Muscle of arm (tissue), 12 donors: ENCODE measurements around the gene KLHL29. TPM values are rescaled to one million over a fixed set of nuclear protein-coding genes. Genes with fewer than 3 reads are reported as not detected.

ENCODE experiments used
- DNase-seq: peaks from one replicate; pipeline ENCODE4 v3.0.0-alpha.2; 2013
- polyA plus RNA-seq, 12 donors: library from polyadenylated mRNA; unstranded; fragments of 120-200 nt; gene quantifications; one replicate each; pipeline ENCODE4 v1.2.1, GENCODE V29; 2013; ENCODE audit not compliant: insufficient read length in 12 of 12

KLHL29 gene
- polyA plus RNA-seq, 12 donors: 5.4 to 13.6 (median 7.7) TPM; not detected in 1

DNA sequence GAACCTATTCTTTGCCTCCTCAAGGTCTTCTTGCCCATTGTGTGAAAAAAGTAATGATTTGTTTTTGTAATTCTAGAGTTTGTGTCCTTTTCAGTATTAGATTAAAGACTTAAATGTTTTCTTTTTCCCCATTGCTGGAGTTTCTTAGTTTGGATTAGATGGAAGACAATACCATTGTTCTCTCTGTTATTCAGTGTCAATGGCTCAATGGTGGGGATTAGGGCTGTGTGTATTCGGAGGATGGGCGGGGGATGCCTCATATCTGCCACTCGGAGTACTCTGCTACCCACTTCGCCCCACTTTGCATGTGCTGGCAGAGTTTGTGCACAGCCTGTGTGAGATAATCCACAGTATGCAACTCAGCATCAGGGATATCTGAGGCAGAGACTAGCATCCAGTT is 90.1 kb downstream of the KLHL29 start:
- DNase-seq: no peak

GRCh38 chr2:23475473-23475872 is 90.5 kb downstream of the KLHL29 start:
- DNase-seq: no peak

- no peak for DNase-seq
These were observed 91.8 kb downstream of the KLHL29 start for GRCh38 chr2:23476786-23477185.

DNA sequence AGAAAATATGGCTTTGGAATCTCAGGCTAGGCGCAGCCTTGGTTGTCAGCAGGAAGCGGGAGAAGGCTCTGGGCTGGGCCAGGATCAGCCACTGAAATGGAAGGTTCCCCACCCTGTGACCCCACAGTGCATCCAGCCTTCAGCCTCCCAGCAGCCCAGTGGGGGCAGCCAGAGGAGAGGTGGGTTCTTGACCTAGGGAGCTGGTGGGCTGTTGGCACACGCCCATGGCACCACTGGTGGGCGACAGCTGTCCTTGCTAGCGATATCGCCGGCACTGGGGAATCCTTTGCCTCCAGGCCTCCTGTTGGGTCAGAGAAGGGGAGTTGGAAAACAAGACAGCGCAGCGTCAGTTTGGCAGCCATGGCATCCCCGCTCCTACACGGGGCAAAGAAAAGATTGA is 92.4 kb downstream of the KLHL29 start:
- DNase-seq: no peak

GRCh38 chr2:23478087-23478932 is 93.3 kb downstream of the KLHL29 start:
- DNase-seq: no peak

DNA sequence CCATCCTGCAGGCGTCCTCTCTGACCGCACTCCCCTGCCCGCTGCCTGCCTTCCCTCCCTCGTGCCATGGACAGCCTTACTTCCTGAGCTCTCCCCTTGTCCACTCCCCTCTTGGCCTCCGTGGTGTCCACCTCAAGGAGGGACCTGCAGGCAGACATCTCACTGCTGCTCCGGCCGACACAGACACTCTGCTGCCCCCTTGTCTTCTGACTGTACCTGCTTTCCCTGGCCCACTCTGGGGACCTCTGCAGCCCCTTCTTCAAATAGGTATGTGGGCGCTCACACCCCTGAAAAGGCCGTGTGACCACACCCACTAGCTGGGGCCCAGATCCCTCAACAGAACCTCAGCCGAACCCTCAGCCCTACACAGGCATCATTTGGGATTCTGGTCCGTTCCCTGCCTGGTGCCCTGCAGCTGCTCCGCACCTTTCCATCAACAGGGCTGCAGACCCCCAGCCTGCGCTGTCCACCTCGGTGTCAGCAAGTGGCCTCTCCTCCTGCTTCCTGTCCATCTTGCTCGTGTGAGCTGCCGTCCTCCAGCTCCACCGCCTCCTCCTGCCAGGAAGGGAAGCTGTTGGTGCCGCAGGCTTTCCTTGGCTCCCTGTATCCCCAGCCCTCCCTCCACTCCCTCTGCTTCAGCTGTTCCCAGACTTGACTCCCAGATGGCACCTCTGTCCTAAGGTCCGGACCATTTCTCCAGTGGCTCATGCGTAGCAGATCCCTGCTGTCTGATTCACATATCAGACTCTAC is 94.1 kb downstream of the KLHL29 start:
- no peak for DNase-seq

DNA sequence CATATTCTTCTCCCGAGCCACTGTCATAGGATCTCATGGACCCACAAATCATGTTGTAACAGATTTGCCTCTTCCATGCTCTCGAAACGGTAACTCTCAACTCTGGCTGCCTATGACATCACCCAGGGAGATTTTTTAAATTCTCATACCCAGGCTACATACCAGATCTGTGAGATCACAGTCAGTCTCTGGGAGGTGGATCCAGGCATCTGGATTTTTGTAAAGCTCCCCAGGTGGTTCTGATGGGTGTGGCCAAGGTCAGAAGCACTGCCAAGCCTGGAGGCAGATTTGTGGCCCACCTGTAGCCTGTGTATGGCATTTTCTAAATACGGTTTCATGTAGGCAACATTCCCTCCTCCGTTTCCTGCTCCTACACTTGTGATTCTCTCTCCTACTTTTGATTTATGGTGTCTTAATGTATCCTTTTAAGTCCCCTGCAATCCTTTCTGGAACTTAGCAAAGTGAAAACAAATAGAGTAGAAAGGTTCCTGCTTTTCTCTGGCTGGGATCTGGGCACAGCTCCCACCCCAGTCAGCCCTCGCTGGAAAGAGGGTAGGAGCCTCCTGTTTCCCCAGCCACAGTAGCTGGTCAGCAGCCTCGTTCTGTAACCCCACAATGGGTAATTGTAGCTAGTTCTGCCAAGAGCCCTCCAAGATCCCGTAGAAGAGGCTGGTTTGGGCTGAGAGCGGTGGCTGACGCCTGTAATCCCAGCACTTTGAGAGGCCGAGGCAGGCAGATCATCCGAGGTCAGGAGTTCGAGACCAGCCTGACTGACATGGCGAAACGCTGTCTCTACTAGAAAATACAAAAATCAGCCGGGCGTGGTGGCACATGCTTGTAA is 96.2 kb downstream of the KLHL29 start:
- DNase-seq: no peak

DNA sequence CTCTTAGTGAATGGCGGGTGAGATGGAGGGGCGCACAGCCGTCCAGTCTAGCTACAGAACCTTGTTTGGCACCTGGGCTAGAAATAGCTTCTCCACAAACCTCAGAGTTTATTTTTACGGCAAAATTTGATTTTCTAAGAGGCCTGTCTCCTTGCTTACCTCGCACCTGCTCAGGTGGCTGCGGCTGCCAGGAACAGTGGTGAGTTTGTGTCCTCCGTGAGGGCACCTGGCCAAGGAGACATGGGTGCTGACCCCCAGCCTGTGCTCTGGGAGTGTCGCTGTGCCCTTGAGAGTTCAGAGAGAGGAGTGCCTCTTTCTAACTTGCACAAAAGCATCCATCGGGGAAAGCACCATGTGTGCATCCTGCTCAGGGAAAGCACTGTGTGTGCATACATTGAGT is 97.2 kb downstream of the KLHL29 start:
- DNase-seq: no peak

- DNase-seq: no peak
These were observed 97.6 kb downstream of the KLHL29 start for GRCh38 chr2:23482607-23483006.

DNA sequence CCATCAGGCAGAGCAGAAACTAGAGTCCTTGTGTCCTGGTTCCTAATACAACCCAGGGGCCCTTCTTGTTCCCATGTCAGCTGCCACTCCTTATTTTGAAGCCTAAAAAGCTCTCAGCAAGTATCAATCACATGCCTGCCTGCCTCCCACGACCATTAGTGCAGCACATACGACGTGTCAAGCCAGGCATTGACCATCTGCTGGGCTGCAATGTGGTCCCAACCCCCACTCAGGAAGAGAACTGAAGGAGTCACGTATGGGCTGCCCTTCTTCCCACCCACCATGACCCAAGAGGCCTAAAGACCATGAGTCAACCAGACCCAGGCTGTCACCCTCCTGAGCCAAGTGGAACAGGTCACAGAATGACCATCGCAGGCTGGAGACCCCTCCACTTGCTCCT is 98.8 kb downstream of the KLHL29 start:
- no peak for DNase-seq

DNA sequence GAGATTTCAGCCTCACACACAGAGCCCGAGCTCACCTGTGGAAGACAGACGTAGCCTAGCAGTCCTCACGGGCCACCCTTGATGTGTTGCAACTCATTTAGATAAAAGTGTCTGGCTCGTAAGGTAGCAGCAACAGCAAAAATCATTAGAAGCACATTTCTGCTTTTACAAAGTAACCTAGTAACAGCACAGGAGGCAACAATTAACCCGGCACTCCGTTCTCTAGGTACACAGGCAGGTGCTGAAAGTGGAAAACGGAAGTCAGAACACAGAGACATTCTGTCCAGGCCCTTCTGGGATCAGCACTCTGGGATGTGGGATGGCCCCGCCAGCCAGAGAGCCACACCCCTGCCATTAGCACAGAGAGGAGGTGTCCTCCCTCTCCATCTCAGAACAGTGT is 99.3 kb downstream of the KLHL29 start:
- no peak for DNase-seq

DNA sequence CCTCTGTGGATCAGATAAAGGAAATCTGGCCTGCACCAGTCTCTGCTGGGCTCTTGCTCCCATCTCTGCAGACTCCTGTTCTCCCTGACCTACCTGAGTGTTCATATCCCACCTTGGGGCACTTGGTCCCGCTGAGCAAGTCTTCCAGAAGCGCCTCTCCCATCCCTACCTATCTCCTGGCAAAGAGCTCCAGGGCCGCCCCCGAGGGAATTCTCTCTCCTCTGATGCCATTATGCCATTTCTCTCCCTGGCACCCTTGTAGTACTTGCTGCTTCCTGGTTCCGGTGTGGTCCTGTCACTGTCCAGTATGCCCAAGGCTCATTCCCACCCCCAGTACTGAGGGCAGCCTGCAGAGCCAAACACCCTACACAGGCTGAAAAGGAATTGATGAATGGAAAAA is 99.8 kb downstream of the KLHL29 start:
- no peak for DNase-seq

DNA sequence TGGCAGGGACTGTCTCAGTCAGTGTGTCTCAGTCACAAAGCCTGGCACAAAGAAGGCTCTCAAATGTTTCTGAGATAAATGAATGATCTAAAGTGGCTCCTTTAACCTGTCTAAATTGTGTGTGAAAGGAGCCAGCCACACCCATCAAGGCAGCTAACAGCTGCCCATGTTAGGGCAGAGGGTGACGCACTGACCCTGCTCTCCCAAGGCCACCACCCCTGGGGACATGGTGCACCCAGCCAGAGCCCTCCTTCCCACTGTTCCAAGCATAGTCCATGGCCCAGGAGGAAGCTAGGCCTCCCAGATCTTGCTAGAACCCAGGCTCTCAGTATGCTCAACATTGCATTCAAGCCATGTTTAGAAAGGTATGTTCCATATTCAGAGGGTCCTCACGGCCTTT is 100.3 kb downstream of the KLHL29 start:
- no peak for DNase-seq

GRCh38 chr2:23485841-23486683 is 101.1 kb downstream of the KLHL29 start:
- DNase-seq: no peak

DNA sequence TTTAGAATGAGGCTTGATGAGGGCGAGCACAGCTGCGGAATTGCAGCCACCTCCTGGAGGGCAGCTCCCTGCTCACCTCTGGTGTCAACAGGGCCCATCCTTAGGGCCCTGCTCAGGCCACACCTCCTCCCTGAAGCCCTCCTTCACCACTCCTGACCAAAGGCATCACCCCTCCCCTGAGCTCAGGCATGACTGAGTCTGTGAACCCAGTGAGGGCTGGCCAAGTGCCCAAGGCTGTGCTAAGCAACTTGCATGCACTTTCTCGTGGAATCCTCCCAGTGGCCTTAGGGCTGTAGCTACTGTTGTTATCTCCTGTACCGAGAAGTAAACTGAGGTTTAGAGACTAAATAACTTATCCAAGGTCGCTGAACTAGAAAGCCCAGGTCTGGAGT is 101.7 kb downstream of the KLHL29 start:
- DNase-seq: no peak

- DNase-seq: no peak
These were observed 102.9 kb downstream of the KLHL29 start for GRCh38 chr2:23487735-23488492.

- DNase-seq: no peak
These were observed 103.6 kb downstream of the KLHL29 start for GRCh38 chr2:23488584-23488983.

- DNase-seq: no peak
These were observed 104.7 kb downstream of the KLHL29 start for GRCh38 chr2:23489471-23490322.

GRCh38 chr2:23491591-23492336 is 106.8 kb downstream of the KLHL29 start:
- no peak for DNase-seq
